Measurements from ENCODE around the gene OR7A5.
"Not testable (repeated sequence)": the region's sequence is repeated elsewhere in the genome, so short reads cannot be mapped to it uniquely, and the experiment has no call there.

OR7A5 gene

DNA sequence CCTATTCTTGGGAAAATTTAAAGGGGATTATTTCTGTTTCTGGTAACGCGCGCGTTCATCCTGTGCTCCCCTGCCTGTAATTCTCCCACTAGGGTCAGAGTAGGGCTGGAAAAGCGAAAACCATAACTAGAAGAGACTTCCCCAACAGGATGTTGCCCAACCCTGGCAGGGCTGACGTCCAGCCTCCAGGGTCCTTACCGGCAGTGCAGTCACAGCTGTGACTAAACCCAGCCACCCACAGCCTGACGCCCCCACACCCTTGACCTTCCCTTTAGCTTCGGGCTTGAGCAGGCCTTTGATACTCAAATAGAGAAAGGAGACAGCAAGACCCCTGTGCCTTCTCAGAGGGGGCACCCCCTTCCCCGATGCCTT is 50.3 kb downstream of the OR7A5 start:
- peak; percentile 10 for DNase-seq

DNA sequence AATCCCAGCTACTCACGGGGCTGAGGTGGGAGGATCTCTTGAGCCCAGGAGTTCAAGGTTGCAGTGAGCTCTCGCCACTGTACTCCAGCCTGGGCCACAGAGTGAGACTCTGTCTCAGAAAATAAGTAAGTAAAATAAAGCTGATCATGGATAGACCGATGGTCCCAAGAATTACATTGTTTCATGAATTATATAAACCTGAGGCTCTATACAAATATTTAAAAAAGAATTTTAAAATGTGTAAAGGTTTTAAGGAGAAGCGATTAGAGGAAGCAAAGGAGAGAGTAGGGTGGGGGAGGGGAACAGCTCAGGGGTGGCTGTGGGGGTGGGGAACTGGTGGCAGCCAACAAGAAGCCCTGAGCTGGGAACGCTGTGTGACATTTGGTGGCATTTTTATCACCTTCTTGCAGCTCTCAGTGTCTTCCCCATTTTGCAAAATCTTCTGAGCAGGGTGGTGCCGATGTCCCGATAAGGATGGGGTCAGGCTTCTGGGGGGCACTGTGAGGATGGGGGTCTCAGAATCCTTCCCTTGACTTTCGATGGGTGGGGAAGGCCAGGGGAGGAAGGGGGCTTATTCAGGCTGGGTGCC is 51.5 kb downstream of the OR7A5 start:
- DNase-seq: not testable (repeated sequence)

DNA sequence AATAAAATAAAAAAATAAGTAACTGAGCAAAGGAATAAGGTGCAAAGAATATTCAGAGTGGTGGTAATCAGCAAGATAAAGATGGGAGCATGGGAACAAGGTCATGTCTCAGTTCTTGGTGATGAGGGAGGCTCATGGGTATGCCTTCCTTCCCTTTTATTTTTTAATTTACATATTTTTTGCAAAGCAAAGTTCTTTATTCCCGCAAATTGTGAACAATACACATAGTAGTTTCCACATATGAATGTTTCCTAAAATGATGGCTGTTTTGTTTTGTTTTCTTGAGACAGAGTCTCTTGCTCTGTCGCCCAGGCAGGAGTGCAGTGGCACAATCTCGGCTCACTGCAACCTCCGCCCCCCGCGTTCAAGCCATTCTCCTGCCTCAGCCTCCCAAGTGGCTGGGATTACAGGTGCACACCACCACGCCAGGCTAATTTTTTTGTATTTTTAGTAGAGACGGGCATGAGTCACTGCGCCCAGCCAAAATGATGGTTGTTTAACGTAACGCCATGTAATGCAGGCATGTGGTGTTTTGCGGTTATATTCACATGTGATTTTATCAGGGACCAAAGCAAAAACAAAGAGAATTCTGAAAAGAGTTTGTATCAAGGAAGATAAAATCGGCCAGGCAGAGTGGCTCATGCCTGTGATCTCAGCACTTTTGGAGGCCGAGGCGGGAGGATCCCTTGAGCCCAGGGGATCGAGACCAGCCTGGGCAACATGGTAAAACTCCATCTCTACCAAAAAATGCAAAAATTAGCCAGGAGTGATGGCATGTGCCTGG is 52.2 kb downstream of the OR7A5 start:
- DNase-seq: no peak

DNA sequence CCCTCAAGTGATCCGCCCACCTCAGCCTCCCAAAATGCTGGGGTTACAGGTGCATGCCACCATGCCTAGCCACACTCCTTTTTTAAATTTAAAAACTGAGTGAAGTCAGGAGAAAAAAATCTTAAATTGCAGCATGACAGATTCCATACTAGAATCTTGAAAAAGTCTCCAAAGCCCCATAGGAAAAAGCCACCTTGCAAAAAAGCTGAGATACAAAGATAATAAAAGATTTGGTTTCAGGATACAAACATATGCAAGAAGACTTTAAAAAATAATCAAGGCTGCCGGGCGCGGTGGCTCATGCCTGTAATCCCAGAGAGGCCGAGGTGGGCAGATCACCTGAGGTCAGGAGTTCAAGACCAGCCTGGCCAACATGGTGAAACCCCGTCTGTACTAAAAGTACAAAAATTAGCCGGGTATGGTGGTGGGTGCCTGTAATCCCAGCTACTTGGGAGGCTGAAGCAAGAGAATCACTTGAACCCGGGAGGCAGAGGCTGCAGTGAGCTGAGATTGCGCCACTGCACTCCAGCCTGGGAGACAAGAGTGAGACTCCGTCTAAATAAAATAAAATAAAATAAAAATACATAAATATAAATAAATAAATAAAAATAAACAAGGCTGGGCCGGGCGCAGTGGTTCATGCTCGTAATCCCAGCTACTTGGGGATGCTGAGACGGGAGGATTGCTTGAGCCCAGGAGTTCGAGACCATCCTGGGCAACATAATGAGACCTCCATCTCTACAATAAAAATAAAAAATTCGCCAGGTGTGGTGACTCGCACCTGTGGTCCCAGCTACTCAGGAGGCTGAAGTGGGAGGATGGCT is 53.1 kb downstream of the OR7A5 start:
- not testable (repeated sequence) for DNase-seq

DNA sequence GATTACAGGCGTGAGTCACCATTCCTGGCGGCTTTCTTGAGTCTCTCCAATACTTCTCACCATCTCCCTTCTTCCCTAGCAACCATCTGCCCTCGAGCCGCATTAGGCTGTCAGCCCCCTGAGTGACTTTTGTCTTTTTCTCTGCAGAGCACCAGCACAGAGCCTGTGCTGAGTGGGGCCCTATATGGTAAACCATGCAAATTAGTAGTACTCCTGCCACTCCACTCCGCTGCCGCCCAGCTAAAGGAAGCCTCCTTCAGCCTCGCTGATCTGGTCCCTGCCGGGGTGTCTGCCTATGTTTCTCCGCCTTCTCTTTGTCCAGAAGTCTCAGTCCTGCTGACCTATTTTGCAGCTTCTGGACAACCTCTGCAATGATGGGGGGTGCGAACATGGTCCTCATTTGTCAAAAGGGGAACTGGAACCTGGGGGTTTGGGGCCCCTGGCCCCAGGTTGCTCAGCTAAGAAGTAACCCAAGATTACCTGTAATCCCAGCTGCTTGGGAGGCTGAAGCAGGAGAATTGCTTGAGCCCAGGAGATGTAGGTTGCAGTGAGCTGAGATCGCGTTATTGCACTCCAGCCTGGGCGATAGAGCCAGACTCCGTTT is 54.3 kb downstream of the OR7A5 start:
- not testable (repeated sequence) for DNase-seq

DNA sequence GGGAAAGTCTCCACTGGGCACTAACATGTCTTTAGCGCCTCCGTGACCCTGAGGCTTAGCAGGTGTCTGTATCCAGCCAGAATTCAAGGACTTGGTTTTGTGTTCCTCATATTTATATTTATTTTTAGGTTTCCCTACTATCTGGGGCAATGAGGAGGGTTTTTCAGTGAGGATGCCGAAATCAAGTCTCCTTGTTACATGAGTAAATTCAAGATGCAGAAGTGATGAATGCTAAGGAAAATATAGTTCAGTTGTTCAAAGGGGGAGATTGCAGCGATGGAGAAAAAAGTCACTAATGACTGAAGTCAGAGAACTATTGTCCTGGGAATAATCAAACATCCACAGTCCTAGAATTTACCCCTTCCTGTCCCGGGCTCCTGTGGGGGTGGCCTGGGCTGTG is 55.8 kb downstream of the OR7A5 start:
- no peak for DNase-seq

DNA sequence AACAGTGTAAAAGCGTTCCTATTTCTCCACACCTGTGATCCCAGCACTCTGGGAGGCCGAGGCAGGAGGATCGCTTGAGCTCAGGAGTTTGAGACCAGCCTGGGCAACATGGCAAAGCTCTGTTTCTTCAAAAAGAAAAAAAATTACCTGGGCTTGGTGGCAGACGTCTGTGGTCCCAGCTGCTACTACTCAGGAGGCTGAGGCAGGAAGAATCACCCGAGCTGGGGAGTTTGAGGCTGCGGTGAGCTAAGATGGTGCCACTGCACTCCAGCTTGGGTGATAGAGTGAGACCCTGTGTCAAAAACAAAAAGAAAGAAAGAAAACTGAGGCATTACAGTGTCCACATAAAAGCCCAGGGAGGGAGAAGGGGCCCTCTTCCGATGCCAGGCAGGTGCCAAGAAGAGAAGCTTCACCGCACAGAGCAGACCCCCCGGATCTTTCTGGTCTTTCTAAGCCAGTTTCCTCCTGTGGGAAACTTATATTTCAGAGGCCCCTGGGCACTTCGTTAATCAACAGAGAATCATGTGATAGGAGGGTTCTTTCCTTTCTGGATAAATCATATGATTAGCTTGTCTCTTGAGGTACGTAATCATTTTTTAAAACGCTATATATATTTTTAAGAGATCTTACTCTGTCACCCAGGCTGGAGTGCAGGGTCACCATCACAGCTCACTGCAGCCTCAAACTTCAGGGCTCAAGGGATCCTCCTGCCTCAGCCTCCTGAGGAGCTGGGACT is 56.7 kb downstream of the OR7A5 start, which contains the start of gene ADGRE2:
Gene ADGRE2, minus strand, starts transcription at position 451 of the 736 bp plus-strand sequence. CDS start 1,804 bp downstream, outside the sequence.
- not testable (repeated sequence) for DNase-seq

DNA sequence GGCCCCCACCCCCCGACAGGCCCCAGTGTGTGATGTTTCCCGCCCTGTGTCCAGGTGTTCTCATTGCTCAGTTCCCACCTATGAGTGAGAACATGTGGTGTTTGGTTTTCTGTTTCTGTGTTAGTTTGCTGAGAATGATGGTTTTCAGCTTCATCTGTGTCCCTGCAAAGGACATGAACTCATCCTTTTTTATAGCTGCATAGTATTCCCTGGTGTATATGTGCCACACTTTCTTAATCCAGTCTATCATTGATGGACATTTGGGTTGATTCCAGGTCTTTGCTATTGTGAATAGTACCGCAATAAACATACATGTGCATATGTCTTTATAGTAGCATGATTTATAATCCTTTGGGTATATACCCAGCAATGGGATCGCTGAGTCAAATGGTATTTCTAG is 57.3 kb downstream of the OR7A5 start:
- DNase-seq: not testable (repeated sequence)
